ENCODE results near the gene MRPL42.

Gene MRPL42

DNA sequence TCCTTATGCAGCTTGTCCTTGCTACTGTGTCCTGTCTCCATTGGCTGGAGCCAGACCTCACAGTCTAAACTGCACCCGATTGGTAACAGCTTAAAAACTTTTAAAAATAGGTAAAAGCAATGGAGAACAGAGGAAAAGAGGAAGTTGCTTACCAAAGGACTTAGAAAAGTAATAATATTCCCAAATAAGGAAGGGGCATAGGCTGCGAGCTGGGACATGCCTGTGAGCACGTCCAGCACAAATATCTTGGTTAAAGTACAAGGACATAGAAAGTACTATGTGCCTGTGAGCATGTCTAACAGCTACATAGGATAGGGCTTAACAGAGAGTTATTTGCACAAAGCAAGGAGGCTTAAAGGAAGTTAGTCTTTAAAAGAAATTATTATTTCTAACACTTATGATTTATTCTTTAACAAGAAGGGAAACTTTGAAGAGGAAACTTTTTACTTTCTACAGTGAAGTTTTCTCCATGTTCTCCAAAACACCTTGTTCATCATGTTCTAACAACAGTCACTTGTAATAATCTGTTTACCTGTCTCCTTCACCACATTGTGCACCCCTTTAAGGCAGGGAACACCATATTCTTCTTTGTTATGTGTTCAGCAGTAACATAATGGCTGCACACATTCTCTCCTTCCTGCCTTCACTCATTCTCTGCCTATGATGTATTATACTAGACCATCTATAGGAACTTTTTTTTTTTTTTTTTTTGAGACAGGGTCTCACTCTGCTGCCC is 15.7 kb upstream of the MRPL42 start:
- WGBS (ENCODE audit: extremely low coverage, insufficient coverage, low lambda C conversion rate) = no CpG with 5 or more reads among the region's 3 CpGs
- no peak overlapping the region for H3K27ac ChIP-seq (ENCODE audit: low read depth, low read length)

DNA sequence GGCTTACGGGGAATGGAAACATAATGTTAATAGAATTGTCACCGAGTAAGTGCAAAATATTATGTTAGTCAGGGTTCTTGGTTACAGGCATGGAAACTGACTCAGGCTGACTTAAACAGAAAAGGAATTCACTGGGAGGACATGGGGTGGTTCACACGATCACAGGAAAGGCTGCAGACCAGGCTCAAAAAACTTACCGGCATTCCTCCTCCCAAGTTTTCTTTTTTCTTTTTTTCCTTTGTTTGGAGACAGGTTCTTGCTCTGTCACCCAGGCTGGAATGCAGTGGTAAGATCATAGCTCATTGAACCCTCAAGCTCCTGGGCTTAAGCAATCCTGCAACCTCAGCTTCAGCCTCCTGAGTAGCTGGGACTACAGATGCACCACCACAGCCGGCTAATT is 13.7 kb upstream of the MRPL42 start:
- Histone ChIP-seq H3K27me3 (ENCODE audit: insufficient read depth, low read length, poor library complexity) (no peaks in the 10 kb centered on the region), H3K18ac (ENCODE audit: low read length) (no peak overlapping the region), H3K79me2 (ENCODE audit: control insufficient read depth, insufficient read depth, low read length) (no peaks in the 10 kb centered on the region), H3K27ac (ENCODE audit: low read depth, low read length) (no peak overlapping the region), H2AK5ac (ENCODE audit: low read length) (no peak overlapping the region), H2BK120ac (ENCODE audit: low read depth, low read length) (no peak overlapping the region), H2BK5ac (ENCODE audit: low read length) (no peak overlapping the region), H3K4ac (ENCODE audit: low read depth, low read length) (no peak overlapping the region), H3K23ac (ENCODE audit: low read length) (no peak overlapping the region), H3K36me3 (ENCODE audit: control insufficient read depth, insufficient read depth, low read length) (no peaks in the 10 kb centered on the region), H4K5ac (ENCODE audit: low read length) (no peak overlapping the region), H4K8ac (ENCODE audit: low read depth, low read length) (no peak overlapping the region), H2BK15ac (replicated peaks; ENCODE audit: low read depth) (no peak overlapping the region), H3K9ac (ENCODE audit: low read length) (no peak overlapping the region), H3K79me1 (ENCODE audit: low read length) (no peaks in the 10 kb centered on the region), H3K4me2 (ENCODE audit: low read length) (no peak overlapping the region), H3K4me1 (ENCODE audit: control insufficient read depth, low read depth, low read length) (no peaks in the 10 kb centered on the region), H3K4me3 (ENCODE audit: low read length) (no peak overlapping the region), H3K56ac (ENCODE audit: low read length) (no peak overlapping the region)
- peak; percentile 30 for DNase-seq
- WGBS (ENCODE audit: extremely low coverage, insufficient coverage, low lambda C conversion rate) = no CpG with 5 or more reads among the region's 5 CpGs

More for the DNA sequence above, 15.7 kb upstream of the MRPL42 start:
- no peak overlapping the region for H3K9ac ChIP-seq (ENCODE audit: low read length)
- H2BK120ac ChIP-seq (ENCODE audit: low read depth, low read length) = no peak overlapping the region
- DNase-seq = no peak
- H3K36me3 ChIP-seq (ENCODE audit: control insufficient read depth, insufficient read depth, low read length) = no peaks in the 10 kb centered on the region
- no peak overlapping the region for H3K4me3 ChIP-seq (ENCODE audit: low read length)
- H3K56ac ChIP-seq (ENCODE audit: low read length) = no peak overlapping the region
- no peak overlapping the region for H2BK5ac ChIP-seq (ENCODE audit: low read length)
- H3K4me2 ChIP-seq (ENCODE audit: low read length) = no peak overlapping the region
- H3K27me3 ChIP-seq (ENCODE audit: insufficient read depth, low read length, poor library complexity) = no peaks in the 10 kb centered on the region
- no peak overlapping the region for H4K8ac ChIP-seq (ENCODE audit: low read depth, low read length)
- no peak overlapping the region for H4K5ac ChIP-seq (ENCODE audit: low read length)
- H3K79me1 ChIP-seq (ENCODE audit: low read length) = no peaks in the 10 kb centered on the region
- H3K18ac ChIP-seq (ENCODE audit: low read length) = no peak overlapping the region
- H2BK15ac ChIP-seq (replicated peaks; ENCODE audit: low read depth) = no peak overlapping the region
- no peak overlapping the region for H3K23ac ChIP-seq (ENCODE audit: low read length)
- no peak overlapping the region for H2AK5ac ChIP-seq (ENCODE audit: low read length)
- H3K79me2 ChIP-seq (ENCODE audit: control insufficient read depth, insufficient read depth, low read length) = no peaks in the 10 kb centered on the region
- H3K4me1 ChIP-seq (ENCODE audit: control insufficient read depth, low read depth, low read length) = no peaks in the 10 kb centered on the region
- H3K4ac ChIP-seq (ENCODE audit: low read depth, low read length) = no peak overlapping the region

DNA sequence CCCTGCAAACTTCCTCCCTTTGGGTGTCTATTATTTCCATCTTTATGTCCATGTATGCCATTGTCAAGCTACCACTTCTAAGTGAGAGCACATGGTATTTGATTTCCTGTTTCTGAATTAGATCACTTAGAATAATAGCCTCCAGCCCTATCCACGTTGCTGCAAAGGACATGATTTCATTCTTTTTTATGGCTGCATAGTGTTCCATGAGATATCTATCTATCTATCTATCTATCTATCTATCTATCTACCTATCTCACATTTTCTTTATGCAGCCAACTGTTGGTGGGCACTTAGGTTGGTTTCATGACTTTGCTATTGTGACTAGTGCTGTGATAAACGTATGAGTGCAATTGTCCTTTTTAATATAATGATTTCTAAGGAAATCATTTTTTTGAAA is 11.2 kb upstream of the MRPL42 start:
- H3K23ac ChIP-seq (ENCODE audit: low read length) = no peak overlapping the region
- no peak overlapping the region for H3K9ac ChIP-seq (ENCODE audit: low read length)
- H2BK15ac ChIP-seq (replicated peaks; ENCODE audit: low read depth) = no peak overlapping the region
- no peak overlapping the region for H3K4me2 ChIP-seq (ENCODE audit: low read length)
- DNase-seq = no peak
- no peak overlapping the region for H2BK120ac ChIP-seq (ENCODE audit: low read depth, low read length)
- H3K4ac ChIP-seq (ENCODE audit: low read depth, low read length) = no peak overlapping the region
- no peaks in the 10 kb centered on the region for H3K79me2 ChIP-seq (ENCODE audit: control insufficient read depth, insufficient read depth, low read length)
- no peak overlapping the region for H2BK5ac ChIP-seq (ENCODE audit: low read length)
- no peaks in the 10 kb centered on the region for H3K27me3 ChIP-seq (ENCODE audit: insufficient read depth, low read length, poor library complexity)
- H3K79me1 ChIP-seq (ENCODE audit: low read length) = no peaks in the 10 kb centered on the region
- H3K4me3 ChIP-seq (ENCODE audit: low read length) = no peak overlapping the region
- H4K5ac ChIP-seq (ENCODE audit: low read length) = no peak overlapping the region
- no peak overlapping the region for H3K56ac ChIP-seq (ENCODE audit: low read length)
- no peaks in the 10 kb centered on the region for H3K36me3 ChIP-seq (ENCODE audit: control insufficient read depth, insufficient read depth, low read length)
- no peak overlapping the region for H3K18ac ChIP-seq (ENCODE audit: low read length)
- no peak overlapping the region for H3K27ac ChIP-seq (ENCODE audit: low read depth, low read length)
- WGBS (ENCODE audit: extremely low coverage, insufficient coverage, low lambda C conversion rate) = no CpG with 5 or more reads among the region's 2 CpGs
- no peaks in the 10 kb centered on the region for H3K4me1 ChIP-seq (ENCODE audit: control insufficient read depth, low read depth, low read length)
- H4K8ac ChIP-seq (ENCODE audit: low read depth, low read length) = no peak overlapping the region
- H2AK5ac ChIP-seq (ENCODE audit: low read length) = no peak overlapping the region

DNA sequence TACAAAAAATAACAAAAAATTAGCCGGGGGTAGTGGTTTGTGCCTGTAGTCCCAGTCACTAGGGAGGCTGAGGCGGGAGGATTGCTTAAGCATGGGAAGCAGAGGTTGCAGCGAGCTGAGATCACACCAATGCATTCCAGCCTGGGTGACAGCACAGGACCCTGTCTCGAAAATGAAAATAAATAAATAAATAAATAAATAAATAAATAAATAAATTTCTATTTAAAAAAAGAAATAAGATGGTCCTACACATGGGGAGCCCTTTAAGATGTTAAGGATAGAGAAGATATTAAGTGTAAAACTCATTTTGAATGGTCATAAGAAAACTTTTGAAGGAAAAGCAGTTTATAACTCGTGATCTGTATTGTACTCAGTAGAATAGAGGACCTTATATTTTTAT is 8.2 kb upstream of the MRPL42 start:
- H2BK5ac ChIP-seq (ENCODE audit: low read length) = no peak overlapping the region
- no peak overlapping the region for H3K27ac ChIP-seq (ENCODE audit: low read depth, low read length)
- H3K79me1 ChIP-seq (ENCODE audit: low read length) = no peaks in the 10 kb centered on the region
- no CpG with 5 or more reads among the region's 5 CpGs for WGBS (ENCODE audit: extremely low coverage, insufficient coverage, low lambda C conversion rate)
- H3K23ac ChIP-seq (ENCODE audit: low read length) = no peak overlapping the region
- H3K27me3 ChIP-seq (ENCODE audit: insufficient read depth, low read length, poor library complexity) = no peaks in the 10 kb centered on the region
- no peak overlapping the region for H3K4ac ChIP-seq (ENCODE audit: low read depth, low read length)
- no peak for DNase-seq
- no peak overlapping the region for H2BK15ac ChIP-seq (replicated peaks; ENCODE audit: low read depth)
- no peak overlapping the region for H3K56ac ChIP-seq (ENCODE audit: low read length)
- no peaks in the 10 kb centered on the region for H3K36me3 ChIP-seq (ENCODE audit: control insufficient read depth, insufficient read depth, low read length)
- H4K5ac ChIP-seq (ENCODE audit: low read length) = no peak overlapping the region
- no peak overlapping the region for H3K4me2 ChIP-seq (ENCODE audit: low read length)
- no peaks in the 10 kb centered on the region for H3K4me1 ChIP-seq (ENCODE audit: control insufficient read depth, low read depth, low read length)
- no peak overlapping the region for H4K8ac ChIP-seq (ENCODE audit: low read depth, low read length)
- no peak overlapping the region for H3K18ac ChIP-seq (ENCODE audit: low read length)
- no peak overlapping the region for H2AK5ac ChIP-seq (ENCODE audit: low read length)
- H3K4me3 ChIP-seq (ENCODE audit: low read length) = no peak overlapping the region
- H3K79me2 ChIP-seq (ENCODE audit: control insufficient read depth, insufficient read depth, low read length) = no peaks in the 10 kb centered on the region
- H3K9ac ChIP-seq (ENCODE audit: low read length) = no peak overlapping the region
- no peak overlapping the region for H2BK120ac ChIP-seq (ENCODE audit: low read depth, low read length)

DNA sequence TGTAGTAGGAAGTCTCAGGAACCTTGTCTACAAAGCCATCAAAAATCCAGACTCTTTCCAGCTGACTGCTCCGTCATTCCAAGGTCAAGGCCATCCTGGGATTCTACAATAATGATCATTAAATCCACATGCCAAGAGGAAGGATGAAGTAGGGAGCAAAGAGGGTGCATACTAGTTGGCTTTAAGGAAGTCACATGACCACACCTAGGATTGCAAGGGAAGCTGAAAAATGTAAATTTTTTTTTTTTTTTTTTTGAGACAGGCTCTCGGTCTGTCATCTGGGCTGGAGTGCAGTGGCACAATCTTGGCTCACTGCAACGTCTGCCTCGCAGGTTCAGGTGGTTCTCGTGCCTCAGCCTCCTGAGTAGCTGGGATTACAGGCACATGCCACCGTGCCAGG is 7.3 kb upstream of the MRPL42 start:
- Histone ChIP-seq H3K79me2 (ENCODE audit: control insufficient read depth, insufficient read depth, low read length) (no peaks in the 10 kb centered on the region), H3K79me1 (ENCODE audit: low read length) (no peaks in the 10 kb centered on the region), H2BK15ac (replicated peaks; ENCODE audit: low read depth) (no peak overlapping the region), H3K36me3 (ENCODE audit: control insufficient read depth, insufficient read depth, low read length) (no peaks in the 10 kb centered on the region), H3K27ac (ENCODE audit: low read depth, low read length) (no peak overlapping the region), H2BK120ac (ENCODE audit: low read depth, low read length) (no peak overlapping the region), H3K23ac (ENCODE audit: low read length) (no peak overlapping the region), H3K4ac (ENCODE audit: low read depth, low read length) (no peak overlapping the region), H3K4me3 (ENCODE audit: low read length) (no peak overlapping the region), H2AK5ac (ENCODE audit: low read length) (no peak overlapping the region), H3K9ac (ENCODE audit: low read length) (no peak overlapping the region), H3K4me1 (ENCODE audit: control insufficient read depth, low read depth, low read length) (no peaks in the 10 kb centered on the region), H3K56ac (ENCODE audit: low read length) (no peak overlapping the region), H2BK5ac (ENCODE audit: low read length) (no peak overlapping the region), H3K18ac (ENCODE audit: low read length) (no peak overlapping the region), H4K5ac (ENCODE audit: low read length) (no peak overlapping the region), H3K27me3 (ENCODE audit: insufficient read depth, low read length, poor library complexity) (no peaks in the 10 kb centered on the region), H4K8ac (ENCODE audit: low read depth, low read length) (no peak overlapping the region), H3K4me2 (ENCODE audit: low read length) (no peak overlapping the region)
- no CpG with 5 or more reads among the region's 6 CpGs for WGBS (ENCODE audit: extremely low coverage, insufficient coverage, low lambda C conversion rate)
- DNase-seq = no peak

DNA sequence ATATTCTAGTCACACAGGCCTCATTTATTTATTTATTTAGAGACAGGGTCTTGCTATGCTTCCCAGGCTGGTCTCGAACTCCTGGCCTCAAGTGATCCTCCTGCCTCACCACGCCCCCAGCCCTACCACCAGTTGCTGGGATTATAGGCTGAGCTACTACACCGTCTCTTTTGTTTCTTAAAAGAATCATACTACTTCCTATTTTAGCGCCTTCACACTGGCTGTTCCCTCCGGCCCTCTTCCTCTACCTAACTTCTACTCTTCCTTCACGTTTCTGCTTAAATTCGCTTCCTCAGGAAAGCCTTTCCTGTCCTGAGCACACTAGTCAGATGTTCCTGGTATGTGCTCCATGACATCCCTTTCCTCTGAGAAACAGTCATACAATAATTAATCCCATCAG is 6.4 kb upstream of the MRPL42 start:
- Histone ChIP-seq H4K5ac (ENCODE audit: low read length) (no peak overlapping the region), H3K4me1 (ENCODE audit: control insufficient read depth, low read depth, low read length) (no peaks in the 10 kb centered on the region), H3K23ac (ENCODE audit: low read length) (no peak overlapping the region), H3K4me2 (ENCODE audit: low read length) (no peak overlapping the region), H2BK120ac (ENCODE audit: low read depth, low read length) (no peak overlapping the region), H3K4ac (ENCODE audit: low read depth, low read length) (no peak overlapping the region), H3K79me1 (ENCODE audit: low read length) (no peaks in the 10 kb centered on the region), H3K18ac (ENCODE audit: low read length) (no peak overlapping the region), H3K79me2 (ENCODE audit: control insufficient read depth, insufficient read depth, low read length) (no peaks in the 10 kb centered on the region), H2BK15ac (replicated peaks; ENCODE audit: low read depth) (no peak overlapping the region), H2BK5ac (ENCODE audit: low read length) (no peak overlapping the region), H3K9ac (ENCODE audit: low read length) (no peak overlapping the region), H4K8ac (ENCODE audit: low read depth, low read length) (no peak overlapping the region), H3K4me3 (ENCODE audit: low read length) (no peak overlapping the region), H3K27ac (ENCODE audit: low read depth, low read length) (no peak overlapping the region), H3K27me3 (ENCODE audit: insufficient read depth, low read length, poor library complexity) (no peaks in the 10 kb centered on the region), H2AK5ac (ENCODE audit: low read length) (no peak overlapping the region), H3K36me3 (ENCODE audit: control insufficient read depth, insufficient read depth, low read length) (no peaks in the 10 kb centered on the region), H3K56ac (ENCODE audit: low read length) (no peak overlapping the region)
- WGBS (ENCODE audit: extremely low coverage, insufficient coverage, low lambda C conversion rate) = no CpG with 5 or more reads among the region's 7 CpGs
- no peak for DNase-seq

Measured in mesendoderm (in vitro differentiated cells).